Esophagus muscularis mucosa (tissue), 3 donors: ENCODE data around the gene NCOA3.

Source experiments
- POLR2A ChIP-seq: fragments of 450-650 bp; IDR thresholded peaks from one replicate; pipeline ENCODE4 v1.6.1; 2017; ENCODE audit warnings: antibody characterized with exemption, moderate library complexity, mild to moderate bottlenecking, low read depth
- POLR2AphosphoS5 ChIP-seq, 2 donors: sonication (generic); formaldehyde crosslinking; IDR thresholded peaks; one replicate each; pipeline ENCODE4 v1.6.1; 2017; ENCODE audit warnings: antibody characterized with exemption in 2 of 2
- TF ChIP-seq, protein P1 (sequence below), 3 experiments: fragments of 200-600 bp in 2 of 3; fragments of 450-650 bp in 1 of 3; sonication (generic) in 2 of 3; IDR thresholded peaks; one replicate each; pipeline ENCODE4 v1.5.1; 2017 to 2019; ENCODE audit warnings: antibody characterized with exemption in 3 of 3, mild to moderate bottlenecking in 2 of 3, moderate library complexity in 1 of 3

DNA sequence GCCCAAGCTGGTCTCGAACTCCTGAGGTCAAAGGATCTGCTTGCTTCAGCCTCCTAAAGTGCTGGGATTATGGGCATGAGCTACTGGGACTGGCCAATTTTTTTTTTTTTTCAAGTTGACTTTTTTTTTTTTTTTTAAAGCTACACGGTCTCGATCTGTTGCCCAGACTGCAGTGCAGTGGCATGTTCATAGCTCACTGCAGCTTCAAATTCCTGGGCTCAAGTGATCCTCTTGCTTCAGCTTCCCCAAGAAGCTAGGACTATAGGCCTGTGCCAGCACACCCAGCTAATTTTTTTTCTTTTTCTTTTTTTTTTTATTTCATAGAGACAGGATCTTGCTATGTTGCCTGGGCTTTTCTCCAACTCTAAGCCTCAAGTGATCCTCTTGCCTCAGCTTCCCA lies 59.5 kb downstream of the NCOA3 start:
- TF ChIP-seq, protein P1, sequence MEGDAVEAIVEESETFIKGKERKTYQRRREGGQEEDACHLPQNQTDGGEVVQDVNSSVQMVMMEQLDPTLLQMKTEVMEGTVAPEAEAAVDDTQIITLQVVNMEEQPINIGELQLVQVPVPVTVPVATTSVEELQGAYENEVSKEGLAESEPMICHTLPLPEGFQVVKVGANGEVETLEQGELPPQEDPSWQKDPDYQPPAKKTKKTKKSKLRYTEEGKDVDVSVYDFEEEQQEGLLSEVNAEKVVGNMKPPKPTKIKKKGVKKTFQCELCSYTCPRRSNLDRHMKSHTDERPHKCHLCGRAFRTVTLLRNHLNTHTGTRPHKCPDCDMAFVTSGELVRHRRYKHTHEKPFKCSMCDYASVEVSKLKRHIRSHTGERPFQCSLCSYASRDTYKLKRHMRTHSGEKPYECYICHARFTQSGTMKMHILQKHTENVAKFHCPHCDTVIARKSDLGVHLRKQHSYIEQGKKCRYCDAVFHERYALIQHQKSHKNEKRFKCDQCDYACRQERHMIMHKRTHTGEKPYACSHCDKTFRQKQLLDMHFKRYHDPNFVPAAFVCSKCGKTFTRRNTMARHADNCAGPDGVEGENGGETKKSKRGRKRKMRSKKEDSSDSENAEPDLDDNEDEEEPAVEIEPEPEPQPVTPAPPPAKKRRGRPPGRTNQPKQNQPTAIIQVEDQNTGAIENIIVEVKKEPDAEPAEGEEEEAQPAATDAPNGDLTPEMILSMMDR (IDR thresholded peaks at IDR 0.05), result no peak
- TF ChIP-seq POLR2AphosphoS5 (IDR thresholded peaks at IDR 0.05), result no peak
- TF ChIP-seq POLR2A, result no peak
